HepG2 (cell line): ENCODE data around the gene PLEKHB1. TPM values are rescaled to one million over a fixed set of nuclear protein-coding genes. Genes with fewer than 3 reads are reported as not detected.

ENCODE experiments used
- AHDC1 ChIP-seq: sonication (generic); formaldehyde crosslinking; IDR thresholded peaks from 2 replicates; pipeline ENCODE4 v1.5.1; 2020; ENCODE audit warnings: mild to moderate bottlenecking, missing genetic modification reagents, borderline replicate concordance
- ATF3 ChIP-seq: sonication (generic); formaldehyde crosslinking; IDR thresholded peaks from 2 replicates; pipeline ENCODE4 v1.4.0; 2020; ENCODE audit warnings: missing genetic modification reagents
- ELF1 ChIP-seq: sonication (generic); formaldehyde crosslinking; IDR thresholded peaks from 2 replicates; pipeline ENCODE4 v1.4.0; 2020; ENCODE audit warnings: missing genetic modification reagents
- RFX1 ChIP-seq: fragments of 450-650 bp; IDR thresholded peaks from 2 replicates; pipeline ENCODE4 v1.6.1; 2017
- ZNF281 ChIP-seq: sonication (generic); formaldehyde crosslinking; IDR thresholded peaks from 2 replicates; pipeline ENCODE4 v1.4.0; 2020; ENCODE audit warnings: missing genetic modification reagents, borderline replicate concordance
- ZNF660 ChIP-seq: sonication (generic); formaldehyde crosslinking; IDR thresholded peaks from 2 replicates; pipeline ENCODE4 v1.5.1; 2020; ENCODE audit warnings: mild to moderate bottlenecking, low read depth, missing genetic modification reagents, borderline replicate concordance
- polyA plus RNA-seq, 8 experiments: library from polyadenylated mRNA; depleted of rRNA in 3 of 8; stranded (reverse) in 7 of 8; unstranded in 1 of 8; fragments of >200 nt; fragmentation: Illumina TruSeq in 4 of 8; extraction: Trizol in 4 of 8; gene quantifications; 2 replicates each; pipeline versions ENCODE4 v1.2.1 to v1.2.3, GENCODE V29; 2011 to 2016; ENCODE audit warnings: low read depth in 4 of 8, missing spikeins in 1 of 8, mixed read lengths in 1 of 8; ENCODE audit not compliant: insufficient read depth in 1 of 8
- total RNA-seq, 5 experiments: library from RNA; depleted of rRNA; stranded (reverse); fragments of >200 nt; fragmentation: Illumina TruSeq; extraction: Trizol; gene quantifications; 2 replicates each; pipeline ENCODE4 v1.2.3, GENCODE V29; 2016; ENCODE audit warnings: low read depth in 1 of 5

The PLEKHB1 gene
- total and polyA plus RNA-seq, 2 of the 13 experiments (the other 11 are each of a cell fraction or from before 2014, with no cell fraction given) = 68.0 to 99.3 TPM

- TF ChIP-seq AHDC1 (CRISPR knock-in tag) = peak; percentile 48
- no peak for TF ChIP-seq ELF1 (CRISPR knock-in tag)
- TF ChIP-seq ZNF660 = no peak
- peak; percentile 94 for TF ChIP-seq ZNF281 (CRISPR knock-in tag)
- 0 out of 2 replicates have a peak, but pooled peaks have one; percentile 8 for TF ChIP-seq ATF3
- peak; percentile 93 for TF ChIP-seq RFX1
- TF ChIP-seq, all 625 proteins: peak for 157
Observed at GRCh38 chr11:73652046-73652730, 5.8 kb downstream of the PLEKHB1 start (continued).
